Upper lobe of left lung (tissue), 6 donors: ENCODE results near the gene LAMB1. TPM values are rescaled to one million over a fixed set of nuclear protein-coding genes. Genes with fewer than 3 reads are reported as not detected.

Experiments
- ATAC-seq, 2 donors: fragments of 200-7000 bp; cut with Tn5 transposase; one replicate each; pipeline ENCODE4 v1.9.1; 2022; ENCODE audit warnings: mild to moderate bottlenecking in 2 of 2, moderate library complexity in 2 of 2; ENCODE audit not compliant: low FRiP score in 2 of 2
- DNase-seq, 2 donors: peaks; one replicate each; pipeline ENCODE4 v3.0.0-alpha.2; 2019 to 2020
- H3K27ac ChIP-seq, 4 donors: fragments of 200-600 bp; sonication (generic); one replicate each; pipeline ENCODE4 v1.5.1; 2016 to 2019
- H3K27me3 ChIP-seq, 4 donors: fragments of 200-600 bp; sonication (generic); one replicate each; pipeline ENCODE4 v1.5.1; 2017 to 2019
- H3K36me3 ChIP-seq, 4 donors: fragments of 200-600 bp; sonication (generic); one replicate each; pipeline ENCODE4 v1.5.1; 2016 to 2019
- H3K4me1 ChIP-seq, 4 donors: fragments of 200-600 bp; sonication (generic); one replicate each; pipeline ENCODE4 v1.5.1; 2018 to 2019
- H3K4me3 ChIP-seq, 4 donors: fragments of 200-600 bp; sonication (generic); one replicate each; pipeline ENCODE4 v1.5.1; 2017 to 2019; ENCODE audit warnings: mild to moderate bottlenecking in 2 of 4, moderate library complexity in 1 of 4
- H3K9me3 ChIP-seq, 4 donors: fragments of 200-600 bp; sonication (generic); one replicate each; pipeline ENCODE4 v1.5.1; 2018 to 2019
- EP300 ChIP-seq, 4 donors: sonication (generic); formaldehyde crosslinking; IDR thresholded peaks; one replicate each; pipeline ENCODE4 v1.5.1; 2017; ENCODE audit warnings: antibody characterized with exemption in 4 of 4, control low read depth in 2 of 4
- POLR2A ChIP-seq, 4 donors: fragments of 450-650 bp; IDR thresholded peaks; one replicate each; pipeline ENCODE4 v1.5.1; 2016 to 2017; ENCODE audit warnings: antibody characterized with exemption in 4 of 4, mild to moderate bottlenecking in 2 of 4
- POLR2AphosphoS5 ChIP-seq, 2 donors: sonication (generic); formaldehyde crosslinking; IDR thresholded peaks; one replicate each; pipeline ENCODE4 v1.5.1; 2017; ENCODE audit warnings: antibody characterized with exemption in 2 of 2
- WGBS, 2 donors: methylation state at CpG; one replicate each; pipeline ENCODE4 v1.1.5; 2017 to 2018; 5-methylcytosine and 5-hydroxymethylcytosine counted together
- total RNA-seq, 6 donors: library from RNA; depleted of rRNA in 4 of 6; stranded (reverse); fragments of >200 nt in 4 of 6; gene quantifications; one replicate each; pipeline versions ENCODE4 v1.1.0 to v1.2.1, GENCODE V29; 2016 to 2021
- TF ChIP-seq, protein P1 (sequence below), 6 experiments: fragments of 450-650 bp in 4 of 6; fragments of 200-600 bp in 2 of 6; sonication (generic) in 2 of 6; IDR thresholded peaks; one replicate each; pipeline ENCODE4 v1.5.1; 2016 to 2019; ENCODE audit warnings: antibody characterized with exemption in 6 of 6
- donor health status: DM: no; HTN: no; CAD: no; lungs with moderate emphysema.
- donor health status: DM: no; HTN: yes; CAD: no; lungs with severe emphysema.

LAMB1 gene
- total RNA-seq, 6 donors from 2014 or later, result 100 to 443 (median 135) TPM

DNA sequence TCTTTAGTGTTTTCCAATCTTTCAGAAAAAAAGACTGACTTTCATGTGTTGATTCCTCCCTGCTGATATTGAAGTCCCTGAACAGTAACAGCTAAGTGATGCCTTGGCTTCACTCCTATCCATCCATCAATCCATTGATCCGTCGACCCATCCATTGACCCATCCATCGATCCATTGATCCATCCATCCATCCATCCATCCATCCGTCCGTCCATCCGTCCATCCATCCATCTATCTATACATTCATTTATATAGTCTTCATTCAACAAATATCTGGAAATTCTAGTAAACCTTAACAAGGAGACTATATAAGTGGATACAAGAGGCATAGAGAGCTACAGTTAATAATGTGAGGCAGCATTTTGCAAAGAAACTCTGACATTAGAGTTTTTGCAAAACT is 21.6 kb upstream of the LAMB1 start:
- TF ChIP-seq EP300 (IDR thresholded peaks at IDR 0.05) (no peak), POLR2AphosphoS5 (IDR thresholded peaks at IDR 0.05) (no peak), POLR2A (IDR thresholded peaks at IDR 0.05) (no peak)
- TF ChIP-seq, protein P1, sequence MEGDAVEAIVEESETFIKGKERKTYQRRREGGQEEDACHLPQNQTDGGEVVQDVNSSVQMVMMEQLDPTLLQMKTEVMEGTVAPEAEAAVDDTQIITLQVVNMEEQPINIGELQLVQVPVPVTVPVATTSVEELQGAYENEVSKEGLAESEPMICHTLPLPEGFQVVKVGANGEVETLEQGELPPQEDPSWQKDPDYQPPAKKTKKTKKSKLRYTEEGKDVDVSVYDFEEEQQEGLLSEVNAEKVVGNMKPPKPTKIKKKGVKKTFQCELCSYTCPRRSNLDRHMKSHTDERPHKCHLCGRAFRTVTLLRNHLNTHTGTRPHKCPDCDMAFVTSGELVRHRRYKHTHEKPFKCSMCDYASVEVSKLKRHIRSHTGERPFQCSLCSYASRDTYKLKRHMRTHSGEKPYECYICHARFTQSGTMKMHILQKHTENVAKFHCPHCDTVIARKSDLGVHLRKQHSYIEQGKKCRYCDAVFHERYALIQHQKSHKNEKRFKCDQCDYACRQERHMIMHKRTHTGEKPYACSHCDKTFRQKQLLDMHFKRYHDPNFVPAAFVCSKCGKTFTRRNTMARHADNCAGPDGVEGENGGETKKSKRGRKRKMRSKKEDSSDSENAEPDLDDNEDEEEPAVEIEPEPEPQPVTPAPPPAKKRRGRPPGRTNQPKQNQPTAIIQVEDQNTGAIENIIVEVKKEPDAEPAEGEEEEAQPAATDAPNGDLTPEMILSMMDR (IDR thresholded peaks at IDR 0.05), result no peak
- Histone ChIP-seq H3K36me3 (no peaks in the 10 kb centered on the region), H3K9me3 (no peaks in the 10 kb centered on the region), H3K4me1 (no peaks in the 10 kb centered on the region), H3K27me3 (no peaks in the 10 kb centered on the region), H3K27ac (no peak overlapping the region), H3K4me3 (no peak overlapping the region)
- no peak for ATAC-seq
- 87 to 94% methylated on average over 6 of the region's 6 CpGs for WGBS, 2 donors
- no peak for DNase-seq

DNA sequence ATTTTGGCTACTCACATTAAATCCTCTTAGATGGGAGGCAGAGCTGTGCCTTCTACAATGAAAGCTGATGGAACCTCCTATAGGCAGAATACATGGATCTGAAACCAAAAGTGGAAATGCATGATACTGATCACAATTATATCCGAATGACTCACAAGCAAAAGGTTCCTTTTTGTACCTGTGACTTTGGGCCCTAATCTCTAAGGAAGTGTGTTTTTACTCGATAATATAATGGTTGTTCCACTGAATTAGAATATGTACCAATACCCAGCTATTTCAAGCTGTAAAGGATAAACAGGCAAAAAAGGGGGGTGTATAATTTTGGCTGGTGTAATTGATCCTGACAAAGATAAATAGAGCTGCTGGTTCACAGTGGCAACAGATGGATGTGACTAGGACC is 17.6 kb upstream of the LAMB1 start:
- no peak for DNase-seq
- Histone ChIP-seq H3K4me3 (no peak overlapping the region), H3K9me3 (no peaks in the 10 kb centered on the region), H3K4me1 (no peaks in the 10 kb centered on the region), H3K27ac (no peak overlapping the region), H3K27me3 (no peaks in the 10 kb centered on the region), H3K36me3 (no peaks in the 10 kb centered on the region)
- ATAC-seq, result no peak
- TF ChIP-seq, protein P1 (IDR thresholded peaks at IDR 0.05), result no peak
- no peak for TF ChIP-seq POLR2AphosphoS5 (IDR thresholded peaks at IDR 0.05)
- TF ChIP-seq POLR2A (IDR thresholded peaks at IDR 0.05), result no peak
- 60 to 68% methylated on average over 2 of the region's 2 CpGs for WGBS, 2 donors

DNA sequence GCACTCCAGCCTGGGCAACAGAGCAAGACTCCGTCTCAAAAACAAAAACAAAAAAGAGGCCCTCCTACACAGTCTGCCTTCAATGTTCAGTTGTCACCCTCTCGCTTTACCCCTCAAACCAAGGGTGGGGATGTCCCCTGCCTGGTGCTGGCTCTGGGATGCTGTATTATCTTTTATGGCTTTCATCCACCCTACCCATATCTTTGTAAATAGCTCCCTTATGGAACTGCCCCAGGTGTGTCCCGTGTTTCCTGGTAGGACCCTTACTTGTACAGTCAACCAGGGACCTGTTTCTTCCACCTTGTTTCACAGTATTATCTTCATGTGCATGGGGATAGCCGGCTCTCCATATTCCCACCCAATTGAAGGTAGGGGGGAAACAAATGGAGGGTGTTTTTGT is 15.7 kb upstream of the LAMB1 start:
- 92 to 98% methylated on average over 4 of the region's 4 CpGs for WGBS, 2 donors
- TF ChIP-seq POLR2AphosphoS5 (IDR thresholded peaks at IDR 0.05) (no peak), EP300 (IDR thresholded peaks at IDR 0.05) (no peak), POLR2A (IDR thresholded peaks at IDR 0.05) (no peak)
- TF ChIP-seq, protein P1 (IDR thresholded peaks at IDR 0.05), result no peak
- DNase-seq (no peak), ATAC-seq (no peak)
- no peaks in the 10 kb centered on the region for H3K4me1 ChIP-seq
- no peaks in the 10 kb centered on the region for H3K36me3 ChIP-seq
- H3K27me3 ChIP-seq, result no peaks in the 10 kb centered on the region
- no peak overlapping the region for H3K27ac ChIP-seq
- H3K9me3 ChIP-seq, result no peaks in the 10 kb centered on the region
- H3K4me3 ChIP-seq, result no peak overlapping the region

DNA sequence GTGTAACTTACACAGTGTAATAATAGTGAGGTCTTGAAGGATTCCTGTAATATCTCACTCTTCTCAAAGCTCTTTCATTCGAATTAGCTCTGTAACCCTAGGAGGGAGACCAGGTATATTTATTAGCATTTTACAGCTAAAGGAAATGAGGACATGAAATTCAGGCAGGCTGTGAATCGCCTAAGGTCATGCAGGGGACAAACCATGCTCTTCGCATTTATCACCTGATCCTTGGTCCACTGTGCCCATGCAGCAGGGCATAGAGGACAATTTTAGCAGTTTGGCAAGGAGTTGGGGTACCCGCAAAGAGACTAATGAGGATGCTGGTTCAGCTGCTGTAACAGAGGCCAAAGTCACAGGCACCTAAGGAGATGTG is 14.8 kb upstream of the LAMB1 start:
- Histone ChIP-seq H3K4me1 (no peaks in the 10 kb centered on the region), H3K4me3 (no peak overlapping the region), H3K27ac (no peak overlapping the region), H3K27me3 (no peaks in the 10 kb centered on the region), H3K36me3 (no peaks in the 10 kb centered on the region), H3K9me3 (no peaks in the 10 kb centered on the region)
- WGBS, 2 donors, result 81 to 83% methylated on average over 4 of the region's 4 CpGs
- no peak for ATAC-seq
- no peak for DNase-seq
- TF ChIP-seq POLR2A (IDR thresholded peaks at IDR 0.05) (no peak), EP300 (IDR thresholded peaks at IDR 0.05) (no peak), POLR2AphosphoS5 (IDR thresholded peaks at IDR 0.05) (no peak)
- TF ChIP-seq, protein P1 (IDR thresholded peaks at IDR 0.05), result no peak

DNA sequence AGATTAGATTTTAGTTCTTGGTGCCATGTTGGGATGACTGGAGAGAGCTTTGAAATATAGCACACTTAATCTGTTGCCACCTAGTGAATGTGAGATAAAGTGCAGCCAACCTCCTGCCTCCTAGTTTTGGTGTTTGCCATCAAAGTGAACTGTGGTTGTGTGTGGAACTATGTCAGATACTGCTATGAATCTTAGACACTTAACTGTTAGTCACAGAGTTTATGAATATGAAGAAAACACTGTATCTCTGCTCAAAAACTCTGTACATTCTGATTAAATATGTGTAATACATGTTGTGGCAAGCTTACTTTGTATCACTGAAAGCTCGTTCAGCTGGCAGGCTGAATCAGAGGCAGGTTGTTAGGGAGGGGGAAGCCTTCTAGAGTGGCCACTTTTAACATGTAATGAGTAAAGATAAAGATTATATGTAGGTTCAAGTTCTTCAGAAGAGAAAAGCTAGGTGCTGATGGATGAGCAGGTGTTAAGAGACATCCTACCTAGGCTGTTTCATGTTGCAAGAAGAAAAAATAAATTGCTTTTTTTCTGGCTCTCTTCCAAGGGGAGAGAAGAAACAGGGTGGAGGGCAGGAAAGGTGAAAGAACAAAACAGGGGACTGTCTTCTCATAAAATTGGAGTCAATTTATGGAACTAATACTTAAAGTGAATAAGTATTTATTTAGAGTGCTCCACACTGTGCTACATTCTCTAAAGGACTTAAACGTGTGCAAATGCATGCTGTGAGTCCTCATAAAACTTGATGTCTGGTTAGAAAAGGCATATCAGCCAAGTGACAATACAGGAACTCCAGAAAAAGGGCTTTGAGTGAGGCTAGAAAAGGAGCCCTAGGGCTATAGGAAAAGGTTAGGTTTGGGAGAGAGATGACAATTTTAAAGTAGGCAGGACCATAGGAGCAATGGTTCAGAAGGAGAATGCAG is 14.1 kb upstream of the LAMB1 start:
- DNase-seq, result no peak

More for the DNA sequence above, 14.1 kb upstream of the LAMB1 start:
- no peaks in the 10 kb centered on the region for H3K27me3 ChIP-seq
- H3K27ac ChIP-seq, result no peak overlapping the region
- H3K36me3 ChIP-seq, result no peaks in the 10 kb centered on the region
- H3K4me3 ChIP-seq, result no peak overlapping the region
- peak in 1 of 2 donors; percentile 49 for ATAC-seq
- no peaks in the 10 kb centered on the region for H3K9me3 ChIP-seq
- H3K4me1 ChIP-seq, result no peaks in the 10 kb centered on the region
- 51 to 55% methylated on average over 2 of the region's 2 CpGs for WGBS, 2 donors
- TF ChIP-seq, protein P1 (IDR thresholded peaks at IDR 0.05), result peak in 3 of 6 experiments; percentile 12 to 25 (median 22)
- TF ChIP-seq POLR2AphosphoS5 (IDR thresholded peaks at IDR 0.05), result no peak
- no peak for TF ChIP-seq EP300 (IDR thresholded peaks at IDR 0.05)
